Duodenal mucosa (tissue), 2 donors: ENCODE measurements around the gene OR13C4.

ENCODE experiments used
- H3K27ac ChIP-seq: one replicate; pipeline ENCODE4 v1.7.0; 2013; ENCODE audit warnings: low read depth, low read length
- H3K27me3 ChIP-seq, 2 donors: one replicate each; pipeline ENCODE4 v1.7.0; 2013; ENCODE audit warnings: low read length in 2 of 2, control low read depth in 1 of 2; ENCODE audit not compliant: insufficient read depth in 2 of 2, control insufficient read depth in 1 of 2
- H3K36me3 ChIP-seq, 2 donors: one replicate each; pipeline ENCODE4 v1.7.0; 2013; ENCODE audit warnings: low read length in 2 of 2, control low read depth in 1 of 2; ENCODE audit not compliant: insufficient read depth in 2 of 2, control insufficient read depth in 1 of 2
- H3K4me1 ChIP-seq, 2 donors: one replicate each; pipeline ENCODE4 v1.7.0; 2013; ENCODE audit warnings: low read length in 2 of 2, control low read depth in 1 of 2; ENCODE audit not compliant: insufficient read depth in 2 of 2, control insufficient read depth in 1 of 2
- H3K4me3 ChIP-seq, 2 donors: one replicate each; pipeline ENCODE4 v1.7.0; 2013; ENCODE audit warnings: low read length in 2 of 2, low read depth in 1 of 2
- H3K9ac ChIP-seq, 2 donors: one replicate each; pipeline ENCODE4 v1.7.0; 2013; ENCODE audit warnings: low read length in 2 of 2, low read depth in 1 of 2
- H3K9me3 ChIP-seq, 2 donors: one replicate each; pipeline ENCODE4 v1.7.0; 2013; ENCODE audit warnings: low read length in 2 of 2, control low read depth in 1 of 2; ENCODE audit not compliant: control insufficient read depth in 1 of 2

Gene OR13C4

DNA sequence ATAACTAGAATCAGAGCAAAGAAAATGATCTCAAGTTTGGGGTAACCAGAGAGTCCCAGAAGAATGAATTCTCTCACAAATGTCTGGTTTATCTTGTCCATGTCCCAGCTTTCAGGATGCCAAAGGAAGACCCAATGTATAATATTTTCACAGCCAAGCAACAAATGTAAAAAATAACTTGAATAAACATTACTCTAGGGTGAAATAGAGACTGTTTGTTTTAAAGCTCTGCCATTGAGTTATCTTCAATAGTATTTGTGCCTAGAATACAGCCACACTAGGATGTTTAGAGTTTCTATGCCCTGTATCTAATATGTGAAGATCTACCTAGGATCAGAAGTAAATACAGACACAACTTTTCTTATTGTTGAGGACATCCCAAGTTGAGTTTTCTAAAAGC lies at the start of gene OR13C4:
TSS of gene OR13C4 (minus strand) at position 101 of the 400 bp plus-strand sequence. CDS start at position 101, 0 bp downstream.
- Histone ChIP-seq H3K27me3 (no peaks in the 10 kb centered on the region), H3K36me3 (no peaks in the 10 kb centered on the region), H3K27ac (no peak within 1 kb of the TSS), H3K4me3 (no peak within 1 kb of the TSS), H3K9me3 (no peaks in the 10 kb centered on the region), H3K9ac (no peak within 1 kb of the TSS), H3K4me1 (no peaks in the 10 kb centered on the region)

DNA sequence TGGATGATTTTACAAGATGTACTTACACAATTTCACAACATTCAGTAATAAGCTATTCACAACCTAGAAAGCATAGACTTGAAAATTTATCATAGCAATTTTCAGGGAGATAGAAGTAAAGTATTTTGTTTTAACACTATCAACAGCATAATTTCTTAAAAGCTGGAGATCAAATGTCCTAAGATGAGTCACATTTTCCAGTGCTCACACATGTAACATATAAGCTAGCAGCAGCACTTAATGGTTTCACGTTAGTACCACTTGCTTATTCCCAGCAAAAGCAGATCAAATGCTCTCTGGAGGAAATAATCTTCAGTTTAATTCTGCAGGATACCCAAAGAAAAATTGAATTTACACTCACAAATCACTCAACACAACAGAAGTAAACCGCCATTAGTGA lies 48.4 kb upstream of the OR13C4 start:
- H3K9me3 ChIP-seq: peaks cover 7 to 8% of the 10 kb centered on the region in 2 donors
- H3K27ac ChIP-seq: no peak overlapping the region
- H3K36me3 ChIP-seq: no peaks in the 10 kb centered on the region
- no peak overlapping the region for H3K9ac ChIP-seq
- H3K4me1 ChIP-seq: no peaks in the 10 kb centered on the region
- H3K4me3 ChIP-seq: no peak overlapping the region
- H3K27me3 ChIP-seq: no peaks in the 10 kb centered on the region

DNA sequence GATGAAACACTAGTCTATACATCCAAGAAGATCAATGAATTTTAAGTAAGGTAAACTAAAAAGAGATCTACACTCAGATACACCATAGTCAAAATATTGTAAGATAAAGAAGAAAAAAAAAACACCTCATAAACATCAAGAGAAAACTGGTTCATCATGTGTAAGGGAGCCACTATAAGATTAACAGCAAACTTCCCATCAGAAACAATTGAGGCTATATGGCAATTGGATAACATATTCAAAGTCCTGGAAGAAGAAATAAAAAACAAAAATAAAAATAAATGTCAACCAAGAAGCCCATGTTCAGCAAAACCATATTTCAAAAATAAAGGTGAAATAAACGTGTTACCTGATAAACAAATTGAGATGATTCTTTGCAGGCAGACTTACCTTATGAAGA lies 45.6 kb upstream of the OR13C4 start:
- no peak overlapping the region for H3K9ac ChIP-seq
- no peak overlapping the region for H3K4me3 ChIP-seq
- H3K9me3 ChIP-seq: peaks cover 7 to 8% of the 10 kb centered on the region in 2 donors
- H3K4me1 ChIP-seq: no peaks in the 10 kb centered on the region
- H3K36me3 ChIP-seq: no peaks in the 10 kb centered on the region
- no peaks in the 10 kb centered on the region for H3K27me3 ChIP-seq
- H3K27ac ChIP-seq: no peak overlapping the region

DNA sequence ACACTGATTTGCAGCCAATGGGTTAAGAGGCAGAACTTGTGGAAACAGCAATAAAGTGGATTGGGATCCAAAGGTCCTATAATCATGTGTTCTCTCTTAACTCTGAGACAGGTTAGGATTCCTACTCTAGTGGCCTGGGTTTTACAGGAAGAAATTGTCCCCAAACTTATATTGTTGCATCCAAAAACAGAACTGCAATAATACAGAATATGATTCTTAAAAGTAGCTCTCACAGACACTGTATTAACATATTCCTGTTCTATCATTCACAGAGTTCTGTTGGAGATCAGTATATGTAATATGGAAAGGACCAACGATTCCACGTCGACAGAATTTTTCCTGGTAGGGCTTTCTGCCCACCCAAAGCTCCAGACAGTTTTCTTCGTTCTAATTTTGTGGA lies 41.9 kb upstream of the OR13C4 start, which contains the start of gene OR13C8:
TSS of gene OR13C8 (plus strand) at position 301 of the 400 bp plus-strand sequence. CDS start at position 301, 0 bp downstream.
- H3K4me3 ChIP-seq: no peak within 1 kb of the TSS
- H3K4me1 ChIP-seq: no peaks in the 10 kb centered on the region
- peaks cover 7 to 8% of the 10 kb centered on the region in 2 donors for H3K9me3 ChIP-seq
- H3K27me3 ChIP-seq: no peaks in the 10 kb centered on the region
- no peak within 1 kb of the TSS for H3K9ac ChIP-seq
- no peak within 1 kb of the TSS for H3K27ac ChIP-seq
- no peaks in the 10 kb centered on the region for H3K36me3 ChIP-seq

DNA sequence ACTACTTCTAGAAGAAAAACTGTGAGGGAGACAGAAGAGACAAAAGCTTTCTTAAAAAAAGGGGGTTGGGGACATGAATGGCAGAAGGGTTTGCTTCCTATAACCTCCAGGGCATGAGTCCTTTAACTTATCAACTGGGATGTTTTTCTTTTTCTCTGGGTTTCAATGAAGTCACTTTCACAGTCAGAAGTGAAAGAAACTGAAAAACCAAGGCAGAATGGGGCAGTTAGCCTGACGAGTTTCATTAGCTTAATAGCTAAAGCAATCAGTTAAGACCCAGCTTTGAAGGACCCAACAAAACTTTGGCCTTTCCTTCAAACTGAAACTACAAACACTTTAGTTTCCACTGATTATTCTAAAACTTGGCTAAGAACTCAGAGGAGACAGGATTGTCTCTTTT lies 37.3 kb upstream of the OR13C4 start:
- Histone ChIP-seq H3K9me3 (no peaks in the 10 kb centered on the region), H3K36me3 (no peaks in the 10 kb centered on the region), H3K9ac (no peak overlapping the region), H3K27me3 (no peaks in the 10 kb centered on the region), H3K27ac (no peak overlapping the region), H3K4me1 (no peaks in the 10 kb centered on the region), H3K4me3 (no peak overlapping the region)

DNA sequence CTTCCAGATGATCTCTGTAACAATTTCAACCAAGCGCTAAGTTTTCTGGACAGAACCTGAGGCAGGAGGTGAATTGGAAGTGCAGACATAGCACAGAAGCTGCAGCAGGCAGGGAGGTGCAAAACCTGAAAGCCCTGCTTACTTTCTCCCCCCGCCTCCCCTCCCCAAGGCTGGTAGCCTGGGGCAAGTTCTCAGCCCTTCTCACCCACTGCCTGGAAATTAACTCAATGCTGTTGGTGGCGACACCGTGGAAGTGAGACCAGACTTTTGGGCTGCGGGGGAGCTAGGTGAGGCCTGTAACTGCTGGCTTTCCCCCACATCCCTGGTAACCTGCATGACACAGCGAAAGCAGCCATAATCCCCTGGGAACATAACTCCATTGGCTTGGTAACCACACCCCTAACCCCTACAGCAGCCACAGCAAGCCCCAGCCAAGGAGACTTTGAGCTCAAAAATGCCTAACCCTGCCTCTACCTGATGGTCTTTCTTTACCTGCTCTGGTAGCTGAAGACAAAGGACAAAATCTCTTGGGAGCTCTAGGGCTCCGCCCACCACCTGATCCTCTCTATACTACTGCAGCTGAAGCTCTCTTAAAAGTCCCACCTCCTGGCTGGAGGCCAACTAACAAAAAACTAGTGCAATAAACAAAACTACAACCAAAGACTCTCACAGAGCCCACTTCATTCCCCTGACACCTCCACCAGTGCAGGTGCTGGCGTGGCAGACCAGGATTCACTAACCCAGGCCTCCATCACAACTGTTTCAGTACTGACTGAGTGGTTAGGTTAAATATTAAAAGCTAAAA lies 30.0 kb upstream of the OR13C4 start:
- H3K36me3 ChIP-seq: no peaks in the 10 kb centered on the region
- peaks cover 0 to 3% of the 10 kb centered on the region in 2 donors for H3K9me3 ChIP-seq
- H3K4me3 ChIP-seq: no peak overlapping the region
- H3K27ac ChIP-seq: no peak overlapping the region
- H3K4me1 ChIP-seq: no peaks in the 10 kb centered on the region
- H3K27me3 ChIP-seq: no peaks in the 10 kb centered on the region
- H3K9ac ChIP-seq: no peak overlapping the region

DNA sequence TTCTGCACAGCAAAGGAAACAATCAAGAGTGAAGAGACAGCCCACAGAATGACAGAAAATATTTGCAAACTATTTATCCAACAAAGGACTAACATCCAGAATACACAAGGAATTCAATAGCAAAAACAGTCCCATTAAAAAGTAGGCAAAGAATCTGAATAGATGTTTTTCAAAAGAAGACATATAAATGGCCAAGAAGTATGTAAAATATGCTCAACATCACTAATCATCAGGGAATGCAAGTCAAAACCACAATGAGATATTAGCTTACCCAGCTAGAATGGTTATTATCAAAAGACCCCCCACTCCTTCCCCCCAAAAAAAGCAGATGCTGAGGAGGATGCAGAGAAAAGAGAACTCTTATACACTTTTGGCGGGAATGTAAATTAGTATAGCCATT lies 28.5 kb upstream of the OR13C4 start:
- no peaks in the 10 kb centered on the region for H3K27me3 ChIP-seq

DNA sequence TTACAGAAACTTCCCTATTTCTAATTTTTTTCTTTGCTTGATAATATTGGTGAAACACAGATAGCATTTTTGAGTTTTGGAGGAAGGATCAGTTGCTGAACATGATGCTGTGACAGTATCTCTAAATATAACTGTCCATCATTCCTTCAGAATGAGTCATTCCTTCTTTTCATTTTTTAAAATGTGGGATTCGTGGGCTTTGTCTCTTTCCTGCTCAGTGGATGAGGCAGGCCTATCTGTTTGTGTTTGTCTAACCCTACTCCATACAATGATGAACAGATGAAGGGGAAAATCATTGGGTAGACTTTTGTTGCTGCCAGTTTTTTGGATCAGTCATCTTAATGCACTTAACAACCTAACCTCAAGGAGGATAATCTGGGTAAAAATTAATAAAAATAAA lies 26.3 kb upstream of the OR13C4 start:
- Histone ChIP-seq H3K27ac (no peak overlapping the region), H3K9ac (no peak overlapping the region), H3K9me3 (peaks cover 0 to 3% of the 10 kb centered on the region in 2 donors), H3K4me1 (no peaks in the 10 kb centered on the region), H3K4me3 (no peak overlapping the region), H3K27me3 (no peaks in the 10 kb centered on the region), H3K36me3 (no peaks in the 10 kb centered on the region)

More for the DNA sequence above, 28.5 kb upstream of the OR13C4 start:
- no peak overlapping the region for H3K9ac ChIP-seq
- no peak overlapping the region for H3K27ac ChIP-seq
- H3K4me1 ChIP-seq: no peaks in the 10 kb centered on the region
- H3K9me3 ChIP-seq: peaks cover 0 to 3% of the 10 kb centered on the region in 2 donors
- no peaks in the 10 kb centered on the region for H3K36me3 ChIP-seq
- H3K4me3 ChIP-seq: no peak overlapping the region

DNA sequence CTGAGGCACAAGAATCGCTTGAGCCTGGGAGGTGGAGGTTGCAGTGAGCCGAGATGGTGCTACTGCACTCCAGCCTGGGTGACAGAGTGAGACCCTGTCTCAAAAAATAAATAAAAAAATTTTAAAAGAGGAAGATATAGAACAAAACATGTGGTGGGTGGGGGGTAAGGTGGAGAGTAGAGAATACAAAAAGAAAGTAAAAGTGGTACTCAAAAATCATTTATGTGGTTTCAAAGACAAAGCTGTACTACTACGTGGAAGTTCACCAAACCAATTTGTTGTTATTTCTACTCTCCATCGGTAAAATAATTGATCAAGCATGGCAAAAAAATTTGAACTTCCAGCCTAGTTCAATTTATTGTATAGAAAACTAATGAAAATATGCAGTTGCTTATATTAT lies 17.6 kb upstream of the OR13C4 start:
- Histone ChIP-seq H3K27me3 (no peaks in the 10 kb centered on the region), H3K4me3 (no peak overlapping the region), H3K27ac (no peak overlapping the region), H3K9ac (no peak overlapping the region), H3K9me3 (no peaks in the 10 kb centered on the region), H3K36me3 (no peaks in the 10 kb centered on the region), H3K4me1 (no peaks in the 10 kb centered on the region)

DNA sequence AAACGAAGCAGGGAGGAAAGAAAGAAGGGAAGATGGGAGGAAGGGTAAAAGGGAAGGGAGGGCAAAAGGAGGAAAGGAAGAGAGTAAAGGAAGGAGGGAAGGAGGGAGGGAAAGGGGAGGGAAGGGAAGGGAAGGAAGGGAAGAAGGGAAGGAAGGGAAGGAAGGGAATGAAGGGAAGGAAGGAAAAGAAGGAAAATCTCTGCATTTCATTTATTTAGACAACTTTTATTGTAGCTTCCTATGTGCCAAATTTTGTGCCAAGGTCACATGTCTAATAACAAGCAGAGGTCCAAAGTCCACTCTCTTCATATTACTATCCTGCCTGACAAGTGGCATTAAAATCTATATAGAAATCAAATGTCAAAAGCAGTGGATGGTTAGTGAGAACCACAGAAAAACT lies 12.3 kb upstream of the OR13C4 start:
- Histone ChIP-seq H3K4me3 (no peak overlapping the region), H3K27me3 (no peaks in the 10 kb centered on the region), H3K9me3 (peaks cover 0 to 6% of the 10 kb centered on the region in 2 donors), H3K4me1 (no peaks in the 10 kb centered on the region), H3K27ac (no peak overlapping the region), H3K36me3 (no peaks in the 10 kb centered on the region), H3K9ac (no peak overlapping the region)
